Measurements from ENCODE around the gene FASN.

Gene FASN

GRCh38 chr17:82035488-82035887 is 62.5 kb downstream of the FASN start:
- Histone ChIP-seq H3K9me3 (ENCODE audit: insufficient read depth, low read depth, low read length) (no peaks in the 10 kb centered on the region), H3K27me3 (ENCODE audit: insufficient read depth, low read length, poor library complexity, severe bottlenecking) (no peaks in the 10 kb centered on the region), H3K36me3 (ENCODE audit: insufficient read depth, low read length) (no peaks in the 10 kb centered on the region), H4K20me1 (ENCODE audit: insufficient read depth, low read length, poor library complexity, severe bottlenecking) (peaks cover 7% of the 10 kb centered on the region), H3K79me2 (ENCODE audit: insufficient read depth, low read length) (peaks cover 7% of the 10 kb centered on the region; the same call in 1 of the 2 replicates), H3K4me3 (ENCODE audit: low read length, poor library complexity, severe bottlenecking) (no peak overlapping the region), H3K9ac (ENCODE audit: low read depth, low read length, poor library complexity, severe bottlenecking) (no peak overlapping the region), H3K4me2 (ENCODE audit: low read depth, low read length, poor library complexity, severe bottlenecking) (no peak overlapping the region), H3F3A (ENCODE audit: low read depth) (no peaks in the 10 kb centered on the region), H3K4me1 (ENCODE audit: insufficient read depth, low read length, poor library complexity, severe bottlenecking) (peaks cover 11% of the 10 kb centered on the region), H2AFZ (ENCODE audit: low read length) (no peak overlapping the region), H3K9me2 (replicated peaks; ENCODE audit: low read depth, low read length) (no peaks in the 10 kb centered on the region)
- TF ChIP-seq EZH2phosphoT487 (IDR thresholded peaks at IDR 0.05; ENCODE audit: borderline replicate concordance) (no peak), CTCF (conservative IDR thresholded peaks at IDR 0.05; ENCODE audit: low read length) (no peak)

GRCh38 chr17:82034371-82035011 is 63.5 kb downstream of the FASN start:
- H3K4me3 ChIP-seq (ENCODE audit: low read length, poor library complexity, severe bottlenecking) = no peak overlapping the region
- H3K4me2 ChIP-seq (ENCODE audit: low read depth, low read length, poor library complexity, severe bottlenecking) = no peak overlapping the region
- no peaks in the 10 kb centered on the region for H3K36me3 ChIP-seq (ENCODE audit: insufficient read depth, low read length)
- H3K9me2 ChIP-seq (replicated peaks; ENCODE audit: low read depth, low read length) = no peaks in the 10 kb centered on the region
- no peaks in the 10 kb centered on the region for H3K27me3 ChIP-seq (ENCODE audit: insufficient read depth, low read length, poor library complexity, severe bottlenecking)
- no peak overlapping the region for H3K9ac ChIP-seq (ENCODE audit: low read depth, low read length, poor library complexity, severe bottlenecking)
- no peak for TF ChIP-seq EZH2phosphoT487 (IDR thresholded peaks at IDR 0.05; ENCODE audit: borderline replicate concordance)
- peaks cover 7% of the 10 kb centered on the region for H4K20me1 ChIP-seq (ENCODE audit: insufficient read depth, low read length, poor library complexity, severe bottlenecking)
- no peak overlapping the region for H2AFZ ChIP-seq (ENCODE audit: low read length)
- H3K4me1 ChIP-seq (ENCODE audit: insufficient read depth, low read length, poor library complexity, severe bottlenecking) = peaks cover 11% of the 10 kb centered on the region
- H3K79me2 ChIP-seq (ENCODE audit: insufficient read depth, low read length) = peaks cover 7% of the 10 kb centered on the region; the same call in 1 of the 2 replicates
- H3K9me3 ChIP-seq (ENCODE audit: insufficient read depth, low read depth, low read length) = no peaks in the 10 kb centered on the region
- H3F3A ChIP-seq (ENCODE audit: low read depth) = no peaks in the 10 kb centered on the region

GRCh38 chr17:82033359-82034085 is 64.5 kb downstream of the FASN start:
- Histone ChIP-seq H3K9ac (ENCODE audit: low read depth, low read length, poor library complexity, severe bottlenecking) (no peak overlapping the region), H3K4me2 (ENCODE audit: low read depth, low read length, poor library complexity, severe bottlenecking) (no peak overlapping the region), H3K9me3 (ENCODE audit: insufficient read depth, low read depth, low read length) (no peaks in the 10 kb centered on the region)

More at GRCh38 chr17:82033359-82034085, 64.5 kb downstream of the FASN start:
- Histone ChIP-seq H3K4me3 (ENCODE audit: low read length, poor library complexity, severe bottlenecking) (no peak overlapping the region), H4K20me1 (ENCODE audit: insufficient read depth, low read length, poor library complexity, severe bottlenecking) (peaks cover 7% of the 10 kb centered on the region), H3K79me2 (ENCODE audit: insufficient read depth, low read length) (peaks cover 7% of the 10 kb centered on the region; the same call in 1 of the 2 replicates), H3K36me3 (ENCODE audit: insufficient read depth, low read length) (no peaks in the 10 kb centered on the region), H3K27me3 (ENCODE audit: insufficient read depth, low read length, poor library complexity, severe bottlenecking) (no peaks in the 10 kb centered on the region), H2AFZ (ENCODE audit: low read length) (no peak overlapping the region), H3K4me1 (ENCODE audit: insufficient read depth, low read length, poor library complexity, severe bottlenecking) (peaks cover 11% of the 10 kb centered on the region), H3F3A (ENCODE audit: low read depth) (no peaks in the 10 kb centered on the region), H3K9me2 (replicated peaks; ENCODE audit: low read depth, low read length) (no peaks in the 10 kb centered on the region)
- TF ChIP-seq CTCF (conservative IDR thresholded peaks at IDR 0.05; ENCODE audit: low read length) = no peak
